HEK293 (cell line): ENCODE results near the gene IQSEC1.

ENCODE experiments used
- CTCF ChIA-PET: fragments of 350-600 bp; formaldehyde crosslinking; extraction: SDS; loops from one replicate; lab custom pipeline; 2021; ENCODE audit warnings: antibody characterized with exemption; lab: Yijun Ruan, JAX
- POLR2A ChIA-PET: fragments of 300-600 bp; formaldehyde crosslinking; extraction: SDS; loops from one replicate; lab custom pipeline; 2020; ENCODE audit warnings: antibody characterized with exemption, inconsistent platforms; lab: Yijun Ruan, JAX
- H3K27ac ChIP-seq: fragments of 200-500 bp; sonication (Bioruptor generic); 2 replicates; pipeline ENCODE4 v1.5.1; 2014; ENCODE audit warnings: low read depth, low read length, control low read depth, inconsistent platforms; ENCODE audit errors: extremely low read depth
- H3K36me3 ChIP-seq, 2 experiments: fragments of 200-500 bp in 1 of 2; sonication (Bioruptor generic) in 1 of 2; 1 replicate in 1 of 2; 2 replicates in 1 of 2; pipeline ENCODE4 v1.5.1; 2014 to 2017; ENCODE audit warnings: inconsistent platforms in 2 of 2, low read length in 2 of 2; ENCODE audit not compliant: control insufficient read depth in 2 of 2, insufficient read depth in 1 of 2
- H3K4me1 ChIP-seq: fragments of 200-500 bp; sonication (Bioruptor generic); 2 replicates; pipeline ENCODE4 v1.5.1; 2014; ENCODE audit warnings: mild to moderate bottlenecking, low read length, inconsistent platforms; ENCODE audit not compliant: control insufficient read depth, insufficient read depth
- H3K4me3 ChIP-seq: 2 replicates; pipeline ENCODE4 v1.5.1; 2011; ENCODE audit warnings: low read depth, mild to moderate bottlenecking, control low read depth, low read length, moderate library complexity
- H3K9me3 ChIP-seq: fragments of 200-500 bp; sonication (Bioruptor generic); 2 replicates; pipeline ENCODE4 v1.5.1; 2014; ENCODE audit warnings: low read depth, low read length, inconsistent platforms; ENCODE audit not compliant: control insufficient read depth, insufficient read depth
- ATF2 ChIP-seq: fragments of 450-650 bp; formaldehyde crosslinking; IDR thresholded peaks from 2 replicates; pipeline ENCODE4 v1.5.1; 2016; ENCODE audit warnings: missing biosample characterization, missing genetic modification characterization, low read depth
- BCL11A ChIP-seq: fragments of 450-650 bp; formaldehyde crosslinking; IDR thresholded peaks from 2 replicates; pipeline ENCODE4 v1.5.1; 2016; ENCODE audit warnings: low read depth, missing biosample characterization, missing genetic modification characterization
- PRDM10 ChIP-seq: fragments of 450-650 bp; formaldehyde crosslinking; IDR thresholded peaks from 2 replicates; pipeline ENCODE4 v1.5.1; 2016; ENCODE audit warnings: missing biosample characterization, missing genetic modification characterization
- PRDM6 ChIP-seq: fragments of 450-650 bp; formaldehyde crosslinking; IDR thresholded peaks from 2 replicates; pipeline ENCODE4 v1.5.1; 2017; ENCODE audit warnings: missing biosample characterization, missing genetic modification characterization
- YY1 ChIP-seq: fragments of 450-650 bp; formaldehyde crosslinking; IDR thresholded peaks from 2 replicates; pipeline ENCODE4 v1.5.1; 2018; ENCODE audit warnings: missing biosample characterization, missing genetic modification characterization
- ZBTB1 ChIP-seq: fragments of 450-650 bp; formaldehyde crosslinking; IDR thresholded peaks from 2 replicates; pipeline ENCODE4 v1.5.1; 2016; ENCODE audit warnings: missing biosample characterization, missing genetic modification characterization
- ZBTB10 ChIP-seq: fragments of 450-650 bp; formaldehyde crosslinking; IDR thresholded peaks from 2 replicates; pipeline ENCODE4 v1.5.1; 2016; ENCODE audit warnings: missing biosample characterization, missing genetic modification characterization
- ZBTB26 ChIP-seq: fragments of 450-650 bp; formaldehyde crosslinking; optimal IDR thresholded peaks from 2 replicates; pipeline ENCODE3; 2016; ENCODE audit warnings: missing biosample characterization, mild to moderate bottlenecking, missing genetic modification characterization
- ZIC2 ChIP-seq: fragments of 450-650 bp; formaldehyde crosslinking; IDR thresholded peaks from 2 replicates; pipeline ENCODE4 v1.5.1; 2016; ENCODE audit warnings: missing biosample characterization, missing genetic modification characterization
- ZNF121 ChIP-seq: fragments of 450-650 bp; formaldehyde crosslinking; IDR thresholded peaks from 2 replicates; pipeline ENCODE4 v1.5.1; 2016; ENCODE audit warnings: missing biosample characterization, missing genetic modification characterization
- ZNF133 ChIP-seq: fragments of 450-650 bp; formaldehyde crosslinking; IDR thresholded peaks from 2 replicates; pipeline ENCODE4 v1.5.1; 2016; ENCODE audit warnings: missing biosample characterization, missing genetic modification characterization
- ZNF146 ChIP-seq: fragments of 450-650 bp; formaldehyde crosslinking; IDR thresholded peaks from 2 replicates; pipeline ENCODE4 v1.5.1; 2016; ENCODE audit warnings: missing biosample characterization, missing genetic modification characterization
- ZNF202 ChIP-seq: fragments of 450-650 bp; formaldehyde crosslinking; IDR thresholded peaks from 2 replicates; pipeline ENCODE4 v1.5.1; 2016; ENCODE audit warnings: missing biosample characterization, missing genetic modification characterization, borderline replicate concordance
- ZNF324 ChIP-seq: fragments of 450-650 bp; formaldehyde crosslinking; IDR thresholded peaks from 2 replicates; pipeline ENCODE4 v1.5.1; 2016; ENCODE audit warnings: missing biosample characterization, missing genetic modification characterization
- ZNF398 ChIP-seq: fragments of 450-650 bp; formaldehyde crosslinking; IDR thresholded peaks from 2 replicates; pipeline ENCODE4 v1.5.1; 2017; ENCODE audit warnings: missing biosample characterization, missing genetic modification characterization
- ZNF449 ChIP-seq: fragments of 450-650 bp; formaldehyde crosslinking; IDR thresholded peaks from 2 replicates; pipeline ENCODE4 v1.5.1; 2017; ENCODE audit warnings: missing biosample characterization, mild to moderate bottlenecking, missing genetic modification characterization, moderate library complexity
- ZNF654 ChIP-seq: fragments of 450-650 bp; formaldehyde crosslinking; IDR thresholded peaks from 2 replicates; pipeline ENCODE4 v1.5.1; 2016; ENCODE audit warnings: low read depth, missing biosample characterization, missing genetic modification characterization

IQSEC1 gene

GRCh38 chr3:13073326-13074005 is at the start of gene IQSEC1:
TSS of gene IQSEC1 (minus strand) at chr3:13073429. CDS start at chr3:13073014, 415 bp downstream.
- ChIA-PET CTCF (interaction anchor here (0.6 to 1.2 kb wide), 2 partner anchors 19 to 57 kb away, joined by 3 to 5 read pairs; no protein-coding TSS in a partner anchor), POLR2A (no interaction called here)
- Histone ChIP-seq H3K27ac (no peak within 1 kb of the TSS), H3K4me1 (no peaks in the 10 kb centered on the region; the same call in 1 of the 2 replicates), H3K9me3 (no peaks in the 10 kb centered on the region), H3K36me3 (no peaks in the 10 kb centered on the region), H3K4me3 (peak within 1 kb of the TSS; percentile 9)
- TF ChIP-seq YY1, result no peak
- no peak for TF ChIP-seq ZNF133 (tag by site-specific recombination)
- TF ChIP-seq ZNF146 (tag by site-specific recombination), result no peak
- TF ChIP-seq ZNF324, result no peak
- TF ChIP-seq ZNF654 (tag by site-specific recombination), result no peak
- TF ChIP-seq ZNF121 (tag by site-specific recombination), result no peak
- TF ChIP-seq ZNF449 (tag by site-specific recombination), result peak; percentile 67; the same call in 1 of the 2 replicates
- no peak for TF ChIP-seq BCL11A (tag by site-specific recombination)
- no peak for TF ChIP-seq ZIC2 (tag by site-specific recombination)
- TF ChIP-seq ZBTB26, result peak; percentile 32
- TF ChIP-seq PRDM6, result no peak
- TF ChIP-seq ZNF202 (tag by site-specific recombination), result no peak
- TF ChIP-seq ZBTB1, result no peak
- TF ChIP-seq PRDM10 (tag by site-specific recombination), result peak; percentile 60; the same call in 1 of the 2 replicates
- TF ChIP-seq ZBTB10 (tag by site-specific recombination), result no peak
- TF ChIP-seq ZNF398, result no peak
- no peak for TF ChIP-seq ATF2 (tag by site-specific recombination)
